GM10266 (cell line): ENCODE data around the gene CYP4F12.

ENCODE experiments used
- DNase-seq: peaks from one replicate; pipeline ENCODE4 v3.0.0; 2012; ENCODE audit errors: extremely low spot score
- CTCF ChIP-seq: IDR thresholded peaks from 2 replicates; pipeline ENCODE4 v1.5.1; 2012; ENCODE audit warnings: mild to moderate bottlenecking, low read depth; ENCODE audit not compliant: control insufficient read depth, insufficient read depth; ENCODE audit errors: missing control alignments

CYP4F12 gene

GRCh38 chr19:15680478-15681322 is 7.8 kb downstream of the CYP4F12 start:
- TF ChIP-seq CTCF: no peak
- no peak for DNase-seq

- DNase-seq: no peak
- no peak for TF ChIP-seq CTCF
These were observed 10.5 kb downstream of the CYP4F12 start for GRCh38 chr19:15683411-15683810.

- TF ChIP-seq CTCF: no peak
- no peak for DNase-seq
These were observed 11.9 kb downstream of the CYP4F12 start for GRCh38 chr19:15684828-15685227.

GRCh38 chr19:15696654-15697194 is 23.8 kb downstream of the CYP4F12 start:
- no peak for DNase-seq
- no peak for TF ChIP-seq CTCF

- TF ChIP-seq CTCF: no peak
- DNase-seq: no peak
These were observed 29.1 kb downstream of the CYP4F12 start for GRCh38 chr19:15701757-15702533.

GRCh38 chr19:15702534-15702930 is 29.6 kb downstream of the CYP4F12 start:
- no peak for DNase-seq
- no peak for TF ChIP-seq CTCF
